HG02642 (cell line): ENCODE measurements around the gene ZBTB44.

Experiments used
- ATAC-seq: cut with Tn5 transposase; IDR thresholded peaks from one replicate; pipeline ENCODE4 v1.9.1; 2021; ENCODE audit warnings: mild to moderate bottlenecking; ENCODE audit not compliant: unreplicated experiment, poor library complexity

ZBTB44 gene

DNA sequence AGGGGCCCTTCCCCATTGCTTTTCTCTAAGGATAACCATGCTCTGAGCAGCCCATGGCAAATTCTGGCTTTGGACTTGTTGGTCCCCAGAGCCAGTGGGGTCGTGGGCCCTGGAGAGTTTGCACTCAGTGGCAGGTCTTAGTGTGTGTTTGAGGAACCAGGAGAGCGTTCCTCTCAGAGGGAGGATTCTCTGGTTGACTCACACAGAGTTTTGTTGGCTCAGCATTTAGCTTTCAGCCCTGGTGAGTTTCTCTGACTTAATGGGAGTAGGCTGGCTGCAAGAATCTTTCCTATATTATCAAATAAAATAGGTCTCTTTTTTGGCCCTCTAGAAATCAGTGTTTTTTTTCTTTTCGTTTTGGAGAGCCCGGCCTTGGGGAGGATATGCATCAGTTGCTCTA is 134.2 kb downstream of the ZBTB44 start:
- ATAC-seq = peak; percentile 40

DNA sequence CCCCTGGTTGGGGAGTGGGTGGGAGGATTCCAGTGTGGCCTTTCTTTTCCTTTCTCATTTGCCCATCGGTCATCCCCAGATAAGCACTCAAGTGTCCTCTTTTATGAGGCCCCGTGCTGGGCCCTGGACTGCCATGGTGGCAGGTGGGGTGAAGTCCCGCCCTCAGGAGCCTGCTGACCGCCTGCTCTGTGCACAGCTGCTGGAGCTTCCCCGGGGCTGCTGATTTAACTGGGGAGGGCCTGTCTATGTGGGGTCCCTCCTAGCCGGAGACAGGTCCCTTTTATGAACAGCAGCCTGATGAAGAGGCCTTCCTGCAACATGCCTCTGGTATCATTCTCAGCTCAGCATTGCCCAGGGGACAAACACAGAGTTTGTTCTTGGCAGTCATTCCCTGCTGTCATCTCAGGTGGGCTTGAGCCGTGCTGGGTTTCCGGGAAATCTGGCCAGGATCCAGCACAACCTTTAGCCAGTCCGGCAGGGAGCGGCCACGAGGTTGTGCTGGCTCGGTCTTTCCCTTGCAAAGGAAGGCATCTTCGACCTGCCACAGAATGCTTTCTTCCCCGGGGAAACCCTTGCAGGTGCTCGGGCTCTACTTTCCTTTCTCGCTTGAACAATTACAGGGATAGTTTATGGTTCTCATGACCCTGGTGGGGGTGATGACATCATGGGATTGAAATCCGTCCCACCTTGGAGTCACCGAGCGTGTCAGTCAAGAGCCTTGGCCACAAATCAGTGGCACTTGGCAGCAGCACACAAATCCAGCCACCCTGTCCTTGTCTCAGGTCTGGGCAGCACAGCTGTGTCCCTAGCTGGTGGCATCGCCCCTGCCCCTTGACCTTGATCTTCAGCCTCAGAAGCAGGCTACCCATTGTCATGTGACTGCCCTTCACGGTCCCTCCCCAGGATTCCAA is 135.1 kb downstream of the ZBTB44 start:
- ATAC-seq = no peak

DNA sequence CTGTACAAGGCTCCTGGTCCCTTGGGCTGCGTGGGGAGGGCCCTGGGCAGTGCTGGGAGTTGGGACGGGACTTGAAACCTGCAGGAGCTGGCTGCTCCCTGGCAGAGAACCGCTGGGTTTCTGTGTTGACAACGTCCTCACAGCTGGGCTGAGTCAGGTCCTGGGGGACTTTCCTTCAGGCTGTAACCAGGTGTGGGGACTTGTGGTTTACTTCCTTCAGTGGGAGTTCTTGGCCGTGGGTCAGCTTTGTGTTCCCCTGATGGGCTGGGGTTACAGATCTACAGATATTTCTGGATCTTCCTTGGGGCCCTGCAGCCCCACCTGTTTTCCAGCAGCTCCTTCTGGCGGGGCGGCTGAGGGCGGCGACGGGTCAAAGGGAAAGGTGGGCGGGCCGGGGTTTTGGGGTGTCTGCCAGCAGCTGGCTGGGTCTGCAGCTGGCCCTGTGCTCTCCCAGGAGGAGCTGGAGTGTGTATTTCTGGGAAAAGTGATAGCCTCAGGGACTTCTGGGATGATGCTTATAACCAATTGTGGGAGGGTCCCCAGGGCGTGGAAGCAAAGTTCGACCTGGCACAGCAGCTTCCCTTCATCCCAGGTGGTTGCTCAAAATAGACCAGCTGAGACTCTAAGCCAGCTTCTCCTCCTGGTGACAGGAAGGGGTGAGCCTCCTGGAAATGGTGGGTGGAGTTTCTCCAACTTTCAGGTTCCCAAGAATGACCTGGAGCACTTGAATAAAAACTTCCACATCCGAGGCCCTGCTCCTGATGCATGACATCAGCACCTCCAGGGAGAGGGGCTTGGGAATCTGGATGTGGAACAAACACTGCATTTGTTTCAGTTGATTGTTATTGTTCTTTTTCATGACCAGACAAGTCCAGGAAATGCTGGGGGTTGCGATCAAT is 136.0 kb downstream of the ZBTB44 start:
- no peak for ATAC-seq

DNA sequence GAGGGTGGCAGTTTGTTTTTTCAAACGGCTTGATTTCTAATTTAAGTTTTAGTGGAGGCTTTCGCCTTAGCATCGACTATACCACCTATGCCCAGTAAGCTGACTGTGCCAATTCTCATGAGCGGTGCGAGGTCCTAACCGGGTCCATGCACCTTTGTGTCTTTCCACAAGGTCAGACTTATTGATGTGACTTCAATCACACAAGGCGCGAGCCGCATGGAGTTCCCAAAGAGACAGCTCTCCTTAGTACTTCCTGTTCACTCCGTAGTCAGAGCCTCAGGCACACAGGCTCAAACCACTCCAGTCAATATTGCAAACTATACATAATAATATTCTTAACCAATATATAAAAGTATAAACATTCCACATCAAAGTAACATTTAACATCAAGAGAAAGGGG is 136.9 kb downstream of the ZBTB44 start:
- ATAC-seq = no peak
